Transverse colon (tissue), 4 donors: ENCODE results near the gene TNFRSF4. TPM values are rescaled to one million over a fixed set of nuclear protein-coding genes. Genes with fewer than 3 reads are reported as not detected.

Experiments used
- DNase-seq: peaks from one replicate; pipeline ENCODE4 v3.0.0-alpha.2; 2019
- H3K27ac ChIP-seq, 4 donors: fragments of 200-600 bp; sonication (generic); 2 replicates each; pipeline ENCODE4 v1.5.1; 2016 to 2018; ENCODE audit warnings: inconsistent platforms in 4 of 4
- H3K27me3 ChIP-seq: fragments of 200-600 bp; sonication (generic); 2 replicates; pipeline ENCODE4 v1.5.1; 2017; ENCODE audit warnings: inconsistent platforms
- H3K36me3 ChIP-seq, 4 donors: fragments of 200-600 bp; sonication (generic); 2 replicates each; pipeline ENCODE4 v1.5.1; 2017 to 2019; ENCODE audit warnings: inconsistent platforms in 4 of 4
- H3K4me1 ChIP-seq, 4 donors: fragments of 200-600 bp; sonication (generic); 2 replicates each; pipeline ENCODE4 v1.5.1; 2017 to 2020; ENCODE audit warnings: inconsistent platforms in 4 of 4
- H3K4me3 ChIP-seq, 4 donors: fragments of 200-600 bp; sonication (generic); 1 replicate in 1 of 4; 2 replicates in 3 of 4; pipeline versions ENCODE4 v1.5.1 to v1.6.1; 2017 to 2019; ENCODE audit warnings: inconsistent platforms in 4 of 4
- H3K9me3 ChIP-seq, 2 donors: fragments of 200-600 bp; sonication (generic); 2 replicates each; pipeline ENCODE4 v1.5.1; 2017 to 2019; ENCODE audit warnings: inconsistent platforms in 2 of 2
- EP300 ChIP-seq: sonication (generic); formaldehyde crosslinking; IDR thresholded peaks from one replicate; pipeline ENCODE4 v1.6.1; 2017; ENCODE audit warnings: antibody characterized with exemption, low read depth
- POLR2A ChIP-seq: fragments of 450-650 bp; IDR thresholded peaks from one replicate; pipeline ENCODE4 v1.6.1; 2016; ENCODE audit warnings: antibody characterized with exemption, mild to moderate bottlenecking, moderate library complexity
- POLR2AphosphoS5 ChIP-seq, 3 donors: sonication (generic); formaldehyde crosslinking; IDR thresholded peaks; one replicate each; pipeline ENCODE4 v1.6.1; 2016; ENCODE audit warnings: antibody characterized with exemption in 3 of 3
- WGBS, 2 donors: methylation state at CpG; one replicate each; pipeline ENCODE4 v1.1.5; 2018; ENCODE audit warnings: low coverage in 1 of 2; 5-methylcytosine and 5-hydroxymethylcytosine counted together
- in situ Hi-C, 4 donors: fragments of 200-750 bp; cut with MboI; loops; one replicate each; pipeline versions ENCODE4 v1.15.0 to v1.15.1; 2017; ENCODE audit warnings: low sequenced_read_pairs in 3 of 4, low pct_ligation_motif_present in 1 of 4, low pct_unique_long_range_greater_than_20kb in 1 of 4
- intact Hi-C: fragments of 100-400 bp; cut with DNase I; formaldehyde crosslinking; loops from one replicate; pipeline ENCODE4 v1.15.1; 2023; ENCODE audit warnings: low total_unique reads
- small RNA-seq, 4 donors: library from RNA; depleted of rRNA; stranded (forward); fragments of <200 nt; gene quantifications; one replicate each; pipeline ENCODE3, GENCODE V24; 2016
- total RNA-seq, 4 donors: library from RNA; depleted of rRNA; stranded (reverse); fragments of >200 nt; gene quantifications; one replicate each; pipeline ENCODE4 v1.1.0, GENCODE V29; 2016
- TF ChIP-seq, protein P1 (sequence below), 5 experiments: fragments of 200-600 bp in 3 of 5; fragments of 450-650 bp in 2 of 5; sonication (generic) in 3 of 5; IDR thresholded peaks; 1 replicate in 2 of 5; 2 replicates in 3 of 5; pipeline ENCODE4 v1.5.1; 2016 to 2017; ENCODE audit warnings: antibody characterized with exemption in 5 of 5, inconsistent platforms in 3 of 5, mild to moderate bottlenecking in 2 of 5, moderate library complexity in 1 of 5

TNFRSF4 gene
- total RNA-seq, 4 donors from 2014 or later, result 0.55 to 4.8 TPM; not detected in 2

DNA sequence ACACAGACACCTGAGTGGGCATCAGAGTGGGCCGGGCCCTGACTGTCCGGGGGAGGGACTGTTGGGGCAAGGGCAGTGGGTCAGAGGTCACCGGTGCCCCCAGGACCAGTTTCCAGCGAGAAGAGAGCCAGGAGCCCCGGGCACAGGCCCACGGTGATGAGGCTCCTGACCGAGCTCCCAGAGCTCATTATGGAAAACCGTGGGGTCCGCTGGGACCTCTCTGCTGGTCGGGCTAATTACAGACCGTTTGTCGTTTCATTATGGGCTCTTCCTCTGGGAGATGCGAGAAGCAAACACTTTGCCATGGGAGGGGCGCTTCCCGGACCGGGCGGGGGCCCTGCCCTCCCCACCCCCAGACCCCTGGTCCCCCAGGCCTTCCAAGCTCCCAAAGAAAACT, 52.3 kb downstream of the TNFRSF4 start:
- peaks cover 9 to 55% (median 40%) of the 10 kb centered on the region in 4 donors for H3K4me1 ChIP-seq
- peak overlapping the region; percentile 96 to 98 (median 97) for H3K27ac ChIP-seq
- peaks cover 3% of the 10 kb centered on the region for H3K27me3 ChIP-seq
- H3K9me3 ChIP-seq, result no peaks in the 10 kb centered on the region
- peak overlapping the region in 2 of 4 donors; percentile 56 to 63 for H3K4me3 ChIP-seq
- no peaks in the 10 kb centered on the region for H3K36me3 ChIP-seq
- 26% methylated on average over 17 of the region's 17 CpGs; no CpG with 5 or more reads in 1 of the 2 donors for WGBS, 2 donors
- in situ Hi-C loops, result no loop called here
- no peak for DNase-seq
- TF ChIP-seq, protein P1, sequence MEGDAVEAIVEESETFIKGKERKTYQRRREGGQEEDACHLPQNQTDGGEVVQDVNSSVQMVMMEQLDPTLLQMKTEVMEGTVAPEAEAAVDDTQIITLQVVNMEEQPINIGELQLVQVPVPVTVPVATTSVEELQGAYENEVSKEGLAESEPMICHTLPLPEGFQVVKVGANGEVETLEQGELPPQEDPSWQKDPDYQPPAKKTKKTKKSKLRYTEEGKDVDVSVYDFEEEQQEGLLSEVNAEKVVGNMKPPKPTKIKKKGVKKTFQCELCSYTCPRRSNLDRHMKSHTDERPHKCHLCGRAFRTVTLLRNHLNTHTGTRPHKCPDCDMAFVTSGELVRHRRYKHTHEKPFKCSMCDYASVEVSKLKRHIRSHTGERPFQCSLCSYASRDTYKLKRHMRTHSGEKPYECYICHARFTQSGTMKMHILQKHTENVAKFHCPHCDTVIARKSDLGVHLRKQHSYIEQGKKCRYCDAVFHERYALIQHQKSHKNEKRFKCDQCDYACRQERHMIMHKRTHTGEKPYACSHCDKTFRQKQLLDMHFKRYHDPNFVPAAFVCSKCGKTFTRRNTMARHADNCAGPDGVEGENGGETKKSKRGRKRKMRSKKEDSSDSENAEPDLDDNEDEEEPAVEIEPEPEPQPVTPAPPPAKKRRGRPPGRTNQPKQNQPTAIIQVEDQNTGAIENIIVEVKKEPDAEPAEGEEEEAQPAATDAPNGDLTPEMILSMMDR (IDR thresholded peaks at IDR 0.05), result no peak
- TF ChIP-seq POLR2AphosphoS5 (IDR thresholded peaks at IDR 0.05), result no peak
- TF ChIP-seq EP300, result no peak
- TF ChIP-seq POLR2A, result no peak
- intact Hi-C loops, result no loop called here

Small RNA genes lying within 50 kb of the gene (small RNA-seq; reads per million reads assigned to genes)
- 49.9 to 422 (median 156) reads per million in 4 donors for gene MIR200A
- gene MIR200B, result 1,055 to 2,607 (median 1,286) reads per million in 4 donors
- 30.6 to 136 (median 55.5) reads per million in 4 donors for gene MIR429

Other genes starting within 250 kb of the TNFRSF4 start
- 1 to 10 TPM in 1 of 4 donors, under 1 TPM in 1, not detected in 2; 0.14 to 1.4 TPM for gene PLEKHN1, start 247.7 kb downstream of the TNFRSF4 start, total RNA-seq
- gene PERM1, start 232.1 kb downstream of the TNFRSF4 start, total RNA-seq, result under 1 TPM in 1 of 4 donors, not detected in 3; 0.14 TPM
- gene HES4, start 214.1 kb downstream of the TNFRSF4 start, total RNA-seq, result 100 to 1,000 TPM in 1 of 4 donors, 10 to 100 TPM in 3; 10.8 to 140 (median 15.7) TPM
- gene ISG15, start 200.7 kb downstream of the TNFRSF4 start, total RNA-seq, result 10 to 100 TPM in 3 of 4 donors, not detected in 1; 36.0 to 70.6 (median 40.8) TPM
- 100 to 1,000 TPM in 1 of 4 donors, 10 to 100 TPM in 3; 25.4 to 132 (median 44.8) TPM for gene AGRN, start 194.0 kb downstream of the TNFRSF4 start, total RNA-seq
- 1 to 10 TPM; 3.0 to 7.5 (median 5.0) TPM for gene RNF223, start 139.8 kb downstream of the TNFRSF4 start, total RNA-seq
- gene C1orf159, start 98.1 kb downstream of the TNFRSF4 start, total RNA-seq, result 100 to 1,000 TPM in 1 of 4 donors, 10 to 100 TPM in 3; 23.6 to 108 (median 47.3) TPM
- under 1 TPM in 2 of 4 donors, not detected in 2; 0.40 to 0.48 TPM for gene TTLL10, start 40.3 kb downstream of the TNFRSF4 start, total RNA-seq
- 1 to 10 TPM in 2 of 4 donors, not detected in 2; 3.3 to 7.9 TPM for gene TNFRSF18, start 7.6 kb downstream of the TNFRSF4 start, total RNA-seq
- 100 to 1,000 TPM; 153 to 267 (median 226) TPM for gene SDF4, start 17.8 kb upstream of the TNFRSF4 start, total RNA-seq
- 10 to 100 TPM in 3 of 4 donors, 1 to 10 TPM in 1; 8.5 to 24.9 (median 12.2) TPM for gene B3GALT6, start 18.1 kb upstream of the TNFRSF4 start, total RNA-seq
- 10 to 100 TPM in 3 of 4 donors, not detected in 1; 11.9 to 52.8 (median 15.7) TPM for gene C1QTNF12, start 32.6 kb upstream of the TNFRSF4 start, total RNA-seq
- gene UBE2J2, start 59.7 kb upstream of the TNFRSF4 start, total RNA-seq, result 100 to 1,000 TPM in 1 of 4 donors, 10 to 100 TPM in 3; 49.6 to 110 (median 59.1) TPM
- 1 to 10 TPM; 1.5 to 3.5 (median 2.4) TPM for gene SCNN1D, start 66.3 kb upstream of the TNFRSF4 start, total RNA-seq
- gene ACAP3, start 93.8 kb upstream of the TNFRSF4 start, total RNA-seq, result 100 to 1,000 TPM in 2 of 4 donors, 10 to 100 TPM in 2; 52.4 to 190 (median 99.5) TPM
- gene PUSL1, start 94.4 kb upstream of the TNFRSF4 start, total RNA-seq, result 10 to 100 TPM in 3 of 4 donors, 1 to 10 TPM in 1; 7.0 to 35.9 (median 20.5) TPM
- 100 to 1,000 TPM; 118 to 424 (median 140) TPM for gene INTS11, start 110.5 kb upstream of the TNFRSF4 start, total RNA-seq
- gene CPTP, start 110.6 kb upstream of the TNFRSF4 start, total RNA-seq, result 100 to 1,000 TPM in 1 of 4 donors, 10 to 100 TPM in 3; 48.0 to 134 (median 77.7) TPM
- gene TAS1R3, start 117.1 kb upstream of the TNFRSF4 start, total RNA-seq, result 1 to 10 TPM in 2 of 4 donors, under 1 TPM in 1, not detected in 1; 0.40 to 2.0 (median 1.9) TPM
- 100 to 1,000 TPM; 103 to 182 (median 115) TPM for gene DVL1, start 135.3 kb upstream of the TNFRSF4 start, total RNA-seq
- 100 to 1,000 TPM in 1 of 4 donors, 10 to 100 TPM in 3; 31.1 to 145 (median 57.1) TPM for gene MXRA8, start 144.4 kb upstream of the TNFRSF4 start, total RNA-seq
- gene AURKAIP1, start 161.1 kb upstream of the TNFRSF4 start, total RNA-seq, result 100 to 1,000 TPM; 110 to 197 (median 167) TPM
- 100 to 1,000 TPM; 169 to 657 (median 349) TPM for gene CCNL2, start 185.2 kb upstream of the TNFRSF4 start, total RNA-seq
- 100 to 1,000 TPM in 1 of 4 donors, 10 to 100 TPM in 3; 40.0 to 183 (median 97.0) TPM for gene MRPL20, start 193.1 kb upstream of the TNFRSF4 start, total RNA-seq
- gene ANKRD65, start 207.1 kb upstream of the TNFRSF4 start, total RNA-seq, result 1 to 10 TPM in 3 of 4 donors, under 1 TPM in 1; 0.80 to 4.5 (median 1.9) TPM
- 10 to 100 TPM; 29.4 to 82.0 (median 51.6) TPM for gene VWA1, start 221.5 kb upstream of the TNFRSF4 start, total RNA-seq
- gene ATAD3C, start 235.5 kb upstream of the TNFRSF4 start, total RNA-seq, result 1 to 10 TPM in 1 of 4 donors, under 1 TPM in 2, not detected in 1; 0.75 to 1.3 (median 1.00) TPM